NCI-H748 treated with DMSO at 0.1 percent for 48 hours (cell line): Measurements from ENCODE around the gene FRAS1.

Source experiments
- DNase-seq: peaks from one replicate; lab custom pipeline; 2025; lab: John Stamatoyannopoulos, UW

FRAS1 gene

DNA sequence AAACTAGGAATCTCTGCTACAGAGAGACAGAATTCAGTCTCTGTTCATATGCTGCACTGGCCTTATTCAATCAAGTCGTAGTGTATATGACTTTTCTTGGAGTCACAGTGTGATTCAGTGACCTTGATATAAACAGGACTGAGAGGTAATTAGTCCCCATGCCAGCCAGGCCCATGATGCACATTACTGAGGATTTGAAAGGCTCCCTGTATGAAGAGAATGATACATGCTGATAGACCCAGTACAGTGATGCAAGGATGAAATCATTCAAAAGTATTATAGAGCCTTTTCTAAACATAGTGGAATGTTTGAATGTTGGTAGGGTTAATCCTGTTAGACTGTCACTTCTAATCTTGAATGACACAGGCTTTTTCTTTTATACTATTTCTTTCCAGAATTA lies 528.5 kb downstream of the FRAS1 start:
- no peak for DNase-seq

DNA sequence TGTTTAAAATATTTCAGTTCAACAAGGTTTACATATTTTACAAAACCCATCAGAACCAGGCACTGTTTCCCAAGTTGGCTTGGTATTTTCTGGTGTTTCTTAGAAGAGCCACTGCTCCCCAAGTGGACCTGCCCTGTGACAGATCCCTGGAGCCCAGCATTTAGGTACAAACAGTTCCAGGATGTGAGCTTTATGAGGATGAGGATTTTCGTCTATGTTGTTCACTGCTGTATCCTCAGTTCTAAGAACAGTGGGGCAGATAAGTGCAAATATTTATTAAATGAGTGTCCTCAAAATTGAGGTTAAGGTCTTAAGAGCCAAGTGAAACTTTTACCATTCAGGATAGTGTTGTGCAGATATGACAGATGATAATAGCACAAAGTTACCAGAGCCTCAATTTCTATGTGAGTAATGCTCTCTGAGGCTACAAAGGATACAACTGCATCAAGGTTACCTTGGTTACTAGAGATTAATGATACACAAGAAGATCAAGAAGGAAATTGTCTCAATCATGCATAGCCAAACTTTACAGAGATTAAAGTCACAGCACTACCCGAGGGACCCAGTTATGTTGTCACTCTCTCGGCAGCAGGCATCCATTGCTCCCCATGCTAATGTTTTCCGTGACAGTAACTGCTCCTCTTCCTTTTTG lies 531.9 kb downstream of the FRAS1 start:
- no peak for DNase-seq

DNA sequence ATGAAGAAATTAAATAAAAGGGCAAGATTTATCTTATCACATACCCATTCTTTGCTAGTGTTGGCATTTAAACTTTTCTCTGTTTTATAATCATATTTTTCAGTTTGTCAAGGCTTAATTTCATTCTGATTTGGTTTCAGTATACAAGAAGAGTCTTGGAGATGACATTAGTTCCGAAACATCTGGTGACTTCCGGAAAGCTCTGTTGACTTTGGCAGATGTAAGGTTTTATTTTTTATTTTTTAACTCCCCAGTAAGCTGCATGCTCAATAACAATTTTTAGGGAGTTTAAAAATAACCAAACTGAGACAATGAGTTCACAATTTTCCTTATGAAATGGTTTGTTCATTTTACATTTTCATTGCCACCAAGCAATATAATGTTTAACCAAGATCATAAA lies 534.3 kb downstream of the FRAS1 start:
- DNase-seq, result no peak

DNA sequence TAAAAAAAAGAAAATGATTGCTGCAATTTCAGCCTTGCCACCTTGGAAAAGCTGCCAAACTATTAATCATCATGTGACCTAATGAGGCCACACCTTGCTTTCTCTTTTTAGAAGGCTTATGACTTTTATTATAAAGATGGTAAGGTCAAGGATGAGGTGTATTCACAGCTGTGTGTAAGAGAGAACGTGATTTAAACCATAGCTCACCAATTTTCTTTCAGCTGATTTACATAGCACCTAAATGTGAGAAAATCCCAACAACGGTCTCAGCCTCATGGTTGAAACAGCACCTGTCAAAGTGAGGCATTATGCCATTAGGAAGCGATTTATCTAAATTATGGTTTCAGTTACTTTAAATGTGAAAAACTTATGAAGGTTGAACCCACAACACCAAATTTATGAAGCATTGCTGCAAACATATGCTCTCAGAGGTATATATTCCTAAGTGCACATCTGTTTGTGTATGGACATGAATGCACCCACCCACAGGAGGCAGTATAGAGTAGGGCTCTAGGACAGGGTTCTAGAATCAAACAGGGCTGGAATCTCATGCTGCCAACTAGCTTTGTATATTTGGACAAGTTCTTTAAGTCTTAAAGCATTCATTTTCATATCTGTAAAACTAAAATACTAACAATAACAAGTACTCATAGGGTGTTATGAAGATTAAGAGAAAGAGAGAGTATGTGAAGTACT lies 535.1 kb downstream of the FRAS1 start:
- DNase-seq, result peak; percentile 2
